Panc1 (cell line): ENCODE results near the gene ARHGAP23. TPM values are rescaled to one million over a fixed set of nuclear protein-coding genes. Genes with fewer than 3 reads are reported as not detected.

Source experiments
- ATAC-seq: fragments of 200-7000 bp; cut with Tn5 transposase; 2 replicates; pipeline ENCODE4 v1.9.1; 2020; ENCODE audit warnings: mild to moderate bottlenecking, moderate library complexity
- BruUV-seq: library from RNA; stranded (reverse); fragments of 400-500 nt; replicated peaks from 2 replicates; lab custom pipeline; 2021; lab: Mats Ljungman, UMichigan
- CTCF ChIA-PET: fragments of 300-600 bp; sonication (Branson Sonifier 250); formaldehyde crosslinking; loops from one replicate; lab custom pipeline; 2022; ENCODE audit warnings: antibody characterized with exemption; lab: Charles Lee
- POLR2A ChIA-PET: fragments of 300-600 bp; sonication (Branson Sonifier 250); formaldehyde crosslinking; loops from one replicate; lab custom pipeline; 2022; ENCODE audit warnings: antibody characterized with exemption; lab: Charles Lee
- DNase-seq: peaks from one replicate; pipeline ENCODE4 v3.0.0-alpha.2; 2010; ENCODE audit warnings: low read depth, low spot score
- H3K27ac ChIP-seq: 2 replicates; pipeline ENCODE4 v1.5.1; 2011; ENCODE audit warnings: mild to moderate bottlenecking, low read length, inconsistent platforms
- H3K27me3 ChIP-seq: fragments of 200-500 bp; sonication (Bioruptor generic); 2 replicates; pipeline ENCODE4 v1.6.0; 2014; ENCODE audit warnings: low read length, inconsistent platforms; ENCODE audit not compliant: control insufficient read depth, insufficient read depth
- H3K36me3 ChIP-seq: fragments of 200-500 bp; sonication (Bioruptor generic); 2 replicates; pipeline ENCODE4 v1.5.1; 2014; ENCODE audit warnings: inconsistent platforms, mild to moderate bottlenecking, low read length, moderate library complexity; ENCODE audit not compliant: control insufficient read depth, insufficient read depth
- H3K4me1 ChIP-seq: 2 replicates; pipeline ENCODE4 v1.5.1; 2011; ENCODE audit warnings: inconsistent platforms, mild to moderate bottlenecking, low read length, moderate library complexity; ENCODE audit not compliant: control insufficient read depth, insufficient read depth
- H3K4me3 ChIP-seq, 2 experiments: 2 replicates each; pipeline ENCODE4 v1.5.1; 2011 to 2012; ENCODE audit warnings: low read depth in 2 of 2, low read length in 2 of 2, mild to moderate bottlenecking in 2 of 2, inconsistent platforms in 1 of 2, moderate library complexity in 1 of 2
- H3K9me3 ChIP-seq: fragments of 200-500 bp; sonication (Bioruptor generic); 2 replicates; pipeline ENCODE4 v1.5.1; 2014; ENCODE audit warnings: low read depth, mild to moderate bottlenecking, inconsistent platforms, low read length, moderate library complexity; ENCODE audit not compliant: control insufficient read depth, insufficient read depth
- CTCF ChIP-seq: fragments of 450-650 bp; IDR thresholded peaks from 2 replicates; pipeline ENCODE4 v1.5.1; 2017; ENCODE audit warnings: mild to moderate bottlenecking
- POLR2AphosphoS5 ChIP-seq: IDR thresholded peaks from 2 replicates; pipeline ENCODE4 v1.6.1; 2012; ENCODE audit warnings: mild to moderate bottlenecking, low read depth, low read length, moderate library complexity
- REST ChIP-seq, 2 experiments: IDR thresholded peaks; 2 replicates each; pipeline ENCODE4 v1.6.1; 2011 to 2012; ENCODE audit warnings: low read depth in 2 of 2, control low read depth in 1 of 2, low read length in 1 of 2, mild to moderate bottlenecking in 1 of 2, moderate library complexity in 1 of 2; ENCODE audit not compliant: insufficient read depth in 1 of 2
- SIN3A ChIP-seq: IDR thresholded peaks from 2 replicates; pipeline ENCODE4 v1.6.1; 2012; ENCODE audit warnings: low read depth, mild to moderate bottlenecking, low read length, moderate library complexity, borderline replicate concordance; ENCODE audit not compliant: insufficient read depth
- TCF7L2 ChIP-seq: IDR thresholded peaks from 2 replicates; pipeline ENCODE4 v1.6.1; 2011; ENCODE audit warnings: mild to moderate bottlenecking, low read depth, low read length, inconsistent platforms
- in situ Hi-C: cut with HindIII; loops from 2 replicates; pipeline ENCODE4 v1.10.0; 2016; ENCODE audit warnings: low sequenced_read_pairs, low pct_unique_long_range_greater_than_20kb
- intact Hi-C: fragments of 100-400 bp; cut with micrococcal nuclease; formaldehyde crosslinking; loops from one replicate; pipeline ENCODE4 v1.10.0; 2022; ENCODE audit not compliant: unreplicated experiment
- total RNA-seq: library from RNA; stranded (reverse); gene quantifications from one replicate; pipeline ENCODE4 v1.2.1, GENCODE V29; 2021; ENCODE audit not compliant: unreplicated experiment

The ARHGAP23 gene
- total RNA-seq, 1 experiment from 2014 or later: 33.0 TPM

- intact Hi-C loops (no loop called here), in situ Hi-C loops (no loop called here)
- no TSS peak for BruUV-seq
- H3K36me3 ChIP-seq: no peaks in the 10 kb centered on the region
- CTCF ChIA-PET: interaction anchor here (0.5 to 0.7 kb wide), 2 partner anchors 34 to 38 kb away, joined by 7 read pairs; no protein-coding TSS in a partner anchor
- no peaks in the 10 kb centered on the region for H3K27me3 ChIP-seq
- ATAC-seq: no peak
- DNase-seq: no peak
- H3K27ac ChIP-seq: peak overlapping the region; percentile 34; the same call in 1 of the 2 replicates
- peaks cover 38% of the 10 kb centered on the region for H3K4me1 ChIP-seq
- POLR2A ChIA-PET: no interaction called here
- no peak overlapping the region for H3K4me3 ChIP-seq
- H3K9me3 ChIP-seq: no peaks in the 10 kb centered on the region
- TF ChIP-seq CTCF: no peak
- no peak for TF ChIP-seq TCF7L2
- TF ChIP-seq POLR2AphosphoS5: no peak
- no peak for TF ChIP-seq REST (IDR thresholded peaks at IDR 0.05; ENCODE audit: insufficient read depth in 1 of 2, low read depth in 2 of 2, low read length in 1 of 2)
Measured at GRCh38 chr17:38448208-38448771, 20.0 kb downstream of the ARHGAP23 start.

DNA sequence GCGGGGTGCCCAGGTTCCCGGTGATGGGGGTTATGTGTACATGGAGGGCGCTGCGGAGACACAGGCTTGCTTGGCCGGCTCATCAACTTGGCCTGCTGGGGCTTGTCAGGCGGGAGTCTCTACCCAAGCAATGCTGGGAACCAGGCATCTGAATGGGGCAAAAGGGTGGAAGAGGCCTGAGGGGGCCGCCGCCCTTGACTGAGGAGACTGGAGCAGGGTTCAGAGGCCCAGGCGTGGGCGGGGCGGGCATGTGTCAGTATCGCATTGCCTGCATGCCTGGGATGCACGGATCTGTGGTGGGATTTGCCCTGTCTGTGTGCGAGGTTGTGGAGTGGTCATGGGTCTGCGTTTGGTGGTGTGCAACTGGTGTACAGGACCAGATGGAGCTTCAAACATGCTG is 21.1 kb downstream of the ARHGAP23 start:
- Histone ChIP-seq H3K27ac (peak overlapping the region; percentile 71; the same call in 1 of the 2 replicates), H3K9me3 (no peaks in the 10 kb centered on the region), H3K4me3 (no peak overlapping the region), H3K27me3 (no peaks in the 10 kb centered on the region), H3K36me3 (no peaks in the 10 kb centered on the region), H3K4me1 (peaks cover 32% of the 10 kb centered on the region)
- CTCF ChIA-PET: no interaction called here
- TF ChIP-seq CTCF (no peak), REST (IDR thresholded peaks at IDR 0.05; ENCODE audit: insufficient read depth in 1 of 2, low read depth in 2 of 2, low read length in 1 of 2) (no peak), POLR2AphosphoS5 (no peak), TCF7L2 (no peak), SIN3A (no peak)
- intact Hi-C loops (no loop called here), in situ Hi-C loops (no loop called here)
- DNase-seq (no peak), ATAC-seq (no peak)
- no TSS peak for BruUV-seq
- POLR2A ChIA-PET: no interaction called here
